Middle frontal gyrus (tissue), 1 donor: Measurements from ENCODE around the gene METTL9.
"Not testable (repeated sequence)": the region's sequence is repeated elsewhere in the genome, so short reads cannot be mapped to it uniquely, and the experiment has no call there.

Experiments used
- DNase-seq: peaks from one replicate; pipeline ENCODE4 v3.0.0-alpha.2; 2015; ENCODE audit warnings: low spot score; ENCODE audit errors: extremely low spot score

The METTL9 gene

GRCh38 chr16:21599122-21600030, at the start of gene METTL9:
Gene METTL9, plus strand, starts transcription at chr16:21599577. Its CDS starts 157 bp downstream, at chr16:21599734.
- peak; percentile 92 for DNase-seq

- DNase-seq = not testable (repeated sequence)
These were observed 49.4 kb upstream of the METTL9 start for GRCh38 chr16:21549975-21550374.

- not testable (repeated sequence) for DNase-seq
These were observed 48.9 kb upstream of the METTL9 start for GRCh38 chr16:21550435-21550834.

- DNase-seq = not testable (repeated sequence)
These were observed 48.3 kb upstream of the METTL9 start for GRCh38 chr16:21551076-21551475.

DNA sequence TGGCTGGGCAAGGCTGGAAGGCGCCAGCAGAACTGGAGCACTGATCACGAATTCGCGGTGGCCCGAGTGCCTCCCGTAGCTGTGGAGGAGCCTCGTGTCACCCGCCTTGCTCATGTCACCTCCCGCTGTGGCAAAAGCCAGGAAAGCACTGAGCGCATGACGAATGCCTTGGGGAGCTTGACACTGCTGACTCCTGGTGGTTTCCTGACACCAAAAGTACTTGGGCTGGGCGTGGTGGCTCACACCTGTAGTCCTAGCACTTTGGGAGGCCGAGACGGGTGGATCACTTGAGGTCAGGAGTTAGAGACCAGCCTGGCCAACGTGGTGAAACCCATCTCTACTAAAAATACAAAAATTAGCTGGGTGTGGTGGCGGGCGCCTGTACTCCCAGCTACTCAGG, 47.8 kb upstream of the METTL9 start:
- DNase-seq = not testable (repeated sequence)

GRCh38 chr16:21553481-21554296, 45.7 kb upstream of the METTL9 start:
- DNase-seq = not testable (repeated sequence)

DNA sequence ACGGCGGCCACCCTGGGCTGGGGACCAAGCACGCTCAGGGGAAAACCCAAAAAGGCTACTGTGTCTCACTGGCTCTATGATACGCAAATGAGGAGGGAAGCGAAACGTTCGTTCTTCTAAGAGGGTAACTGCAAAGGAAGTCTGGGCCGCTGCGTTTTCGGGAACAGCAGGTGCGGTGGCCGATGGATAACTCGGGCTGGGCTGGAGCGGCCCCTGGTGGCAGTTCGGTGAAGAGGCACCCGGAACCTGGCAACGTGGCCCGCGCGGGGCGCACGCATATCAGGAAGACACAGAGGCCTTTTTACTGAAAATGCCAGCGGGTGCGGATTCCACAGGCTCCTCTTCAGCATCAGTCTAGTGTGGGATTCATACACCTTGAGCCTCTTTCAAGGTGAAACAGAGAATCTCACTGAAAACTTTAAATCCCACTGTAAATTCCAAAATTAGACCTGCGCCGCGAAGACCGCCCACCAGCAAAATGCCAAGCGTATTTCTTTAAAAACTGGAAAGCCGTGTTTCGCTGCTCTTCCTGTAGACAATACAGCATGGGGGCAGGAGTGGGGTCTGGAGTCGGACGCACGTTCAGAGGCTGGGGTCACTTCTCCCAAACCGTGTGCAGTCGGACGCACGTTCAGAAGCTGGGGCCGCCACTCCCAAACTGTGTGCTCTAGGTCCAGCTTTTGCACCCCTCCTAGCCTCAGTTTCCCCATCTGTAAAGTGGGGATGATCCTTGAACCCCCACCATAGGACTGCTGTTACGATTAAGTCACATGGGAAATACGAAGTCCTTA, 44.4 kb upstream of the METTL9 start:
- peak; percentile 85 for DNase-seq

DNA sequence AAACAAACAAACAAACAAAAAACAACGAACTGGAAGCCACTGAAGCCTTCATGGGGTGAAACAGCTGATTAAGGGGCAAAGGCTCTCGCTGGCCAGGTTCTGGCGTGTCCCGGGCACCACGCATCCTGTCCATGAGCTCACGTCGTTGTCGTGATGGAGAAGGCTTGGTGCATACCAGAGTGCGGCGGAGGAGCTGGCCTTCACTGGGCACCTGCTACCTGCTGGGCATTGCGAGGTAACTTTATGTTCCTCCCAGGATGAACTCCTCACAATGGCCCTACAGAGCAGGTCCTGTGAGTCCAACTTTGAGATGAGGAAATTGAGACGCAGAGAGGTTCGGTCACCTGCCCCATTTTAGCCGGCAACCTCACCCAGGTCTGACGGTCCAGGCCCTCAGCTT, 43.8 kb upstream of the METTL9 start:
- DNase-seq = not testable (repeated sequence)

- not testable (repeated sequence) for DNase-seq
These were observed 43.3 kb upstream of the METTL9 start for GRCh38 chr16:21556026-21556595.

GRCh38 chr16:21556651-21557241, 42.6 kb upstream of the METTL9 start:
- DNase-seq = not testable (repeated sequence)

GRCh38 chr16:21560462-21560861, 38.9 kb upstream of the METTL9 start:
- no peak for DNase-seq

GRCh38 chr16:21563676-21564075, 35.7 kb upstream of the METTL9 start:
- no peak for DNase-seq

- not testable (repeated sequence) for DNase-seq
These were observed 35.0 kb upstream of the METTL9 start for GRCh38 chr16:21564367-21564766.

DNA sequence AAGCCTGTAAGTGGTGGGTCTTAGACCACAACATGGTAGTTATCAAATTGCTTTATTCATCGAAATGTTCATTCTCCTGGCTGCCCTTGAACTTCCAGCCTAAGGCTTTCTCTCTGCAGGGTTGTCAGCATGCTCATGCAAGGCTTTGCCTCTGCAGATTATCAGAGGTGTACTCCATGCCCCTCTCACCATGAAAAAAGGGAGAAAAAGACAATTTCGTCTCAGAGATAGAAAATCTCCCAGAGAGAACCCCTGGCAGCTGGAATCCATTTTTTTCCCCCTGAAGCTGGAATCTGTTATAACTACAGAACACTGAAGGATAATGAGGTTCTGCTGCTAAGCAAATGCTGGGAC, 33.9 kb upstream of the METTL9 start:
- no peak for DNase-seq

- DNase-seq = no peak
These were observed 33.3 kb upstream of the METTL9 start for GRCh38 chr16:21565861-21566669.

GRCh38 chr16:21566891-21567414, 32.4 kb upstream of the METTL9 start:
- no peak for DNase-seq

DNA sequence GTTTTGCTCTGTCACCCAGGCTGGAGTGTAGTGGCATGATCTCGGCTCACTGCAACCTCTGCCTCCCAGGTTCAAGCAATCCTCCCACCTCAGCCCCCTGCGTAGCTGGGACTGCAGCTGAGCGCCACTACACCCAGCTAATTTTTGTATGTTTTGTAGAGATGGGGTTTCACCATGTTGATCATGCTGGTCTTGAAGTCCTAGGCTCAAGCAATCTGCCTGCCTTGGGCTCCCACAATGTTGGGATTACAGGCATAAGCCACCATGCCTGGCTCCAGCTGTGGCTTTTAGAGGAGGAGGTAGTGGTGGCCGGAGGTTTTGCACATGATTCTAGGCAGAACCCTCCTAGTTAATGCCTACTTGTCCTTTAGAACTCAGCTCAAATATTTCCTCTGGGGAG, 31.9 kb upstream of the METTL9 start:
- DNase-seq = not testable (repeated sequence)

- DNase-seq = no peak
These were observed 30.7 kb upstream of the METTL9 start for GRCh38 chr16:21568502-21569189.

- DNase-seq = no peak
These were observed 28.7 kb upstream of the METTL9 start for GRCh38 chr16:21570676-21571017.
